H54 (cell line): ENCODE results near the gene DLD.
"Not testable (repeated sequence)": the region's sequence is repeated elsewhere in the genome, so short reads cannot be mapped to it uniquely, and the experiment has no call there.

Source experiments
- DNase-seq: peaks from one replicate; pipeline ENCODE4 v3.0.0; 2011; ENCODE audit warnings: low spot score, mixed read lengths; ENCODE audit not compliant: insufficient read length
- FAIRE-seq: peaks from 3 replicates; lab custom pipeline; 2011; peaks lifted over from hg19 to GRCh38; lab: Jason Lieb, UNC
- POLR2A ChIP-seq: IDR thresholded peaks from 2 replicates; pipeline ENCODE4 v1.6.1; 2011; ENCODE audit warnings: low read depth, mild to moderate bottlenecking, low read length

Gene DLD

DNA sequence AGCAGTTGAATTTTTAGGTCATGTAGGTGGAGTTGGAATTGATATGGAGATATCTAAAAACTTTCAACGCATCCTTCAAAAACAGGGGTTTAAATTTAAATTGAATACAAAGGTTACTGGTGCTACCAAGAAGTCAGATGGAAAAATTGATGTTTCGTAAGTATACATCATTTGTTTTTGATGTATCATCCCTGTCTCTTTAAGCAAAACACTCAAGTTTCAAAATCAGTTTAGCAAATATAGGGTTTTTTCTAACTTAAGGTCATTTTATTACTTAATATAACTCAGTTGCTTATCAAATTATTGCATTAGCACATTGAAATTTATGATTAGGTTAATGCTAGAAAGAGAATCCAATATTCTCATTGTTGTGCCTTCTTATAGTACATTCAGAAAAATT is 24.6 kb downstream of the DLD start:
- TF ChIP-seq POLR2A, result no peak
- DNase-seq (no peak), FAIRE-seq (no peak)

DNA sequence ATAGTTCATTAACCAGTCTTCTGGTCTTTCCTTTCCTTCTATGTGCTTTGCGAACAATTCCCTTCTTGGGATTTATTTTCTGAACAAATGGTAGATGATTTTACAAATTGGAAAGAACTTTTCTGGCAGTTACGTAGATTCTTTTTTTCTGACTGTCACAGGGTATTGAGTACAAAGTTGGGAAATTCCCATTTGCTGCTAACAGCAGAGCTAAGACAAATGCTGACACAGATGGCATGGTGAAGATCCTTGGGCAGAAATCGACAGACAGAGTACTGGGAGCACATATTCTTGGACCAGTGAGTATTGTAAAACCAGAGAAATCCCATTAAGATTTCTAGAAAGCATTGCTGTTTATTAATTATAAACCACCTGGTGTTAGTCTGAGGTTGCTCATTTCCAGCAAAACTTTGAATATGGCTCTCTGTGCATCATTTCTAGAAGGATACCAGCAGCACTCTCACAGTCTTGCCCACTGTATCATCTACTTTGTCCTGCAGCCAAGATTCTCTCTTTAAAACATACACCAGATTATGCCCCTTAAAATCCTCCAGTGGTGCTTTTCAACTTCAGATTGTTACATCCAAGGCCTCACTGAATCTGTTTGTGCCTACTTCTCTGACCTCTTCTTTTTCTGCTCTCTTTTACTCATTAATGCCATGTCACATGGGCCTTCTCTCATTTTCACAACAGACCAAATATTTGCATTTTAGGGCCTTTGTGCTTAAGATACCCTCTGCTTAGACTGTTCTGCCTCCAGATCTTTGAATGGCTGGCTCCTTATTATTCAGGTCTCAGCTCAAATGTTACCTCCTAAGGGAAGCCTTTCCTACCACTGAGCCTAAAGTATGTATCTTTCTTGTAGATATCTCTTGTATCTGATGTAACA is 27.0 kb downstream of the DLD start:
- FAIRE-seq, result no peak

GRCh38 chr7:107918948-107919347 is 28.0 kb downstream of the DLD start:
- no peak for DNase-seq
- no peak for TF ChIP-seq POLR2A
- no peak for FAIRE-seq

More for the DNA sequence above, 27.0 kb downstream of the DLD start:
- no peak for TF ChIP-seq POLR2A
- no peak for DNase-seq

GRCh38 chr7:107920048-107920772 is 29.2 kb downstream of the DLD start:
- FAIRE-seq (no peak), DNase-seq (no peak)
- no peak for TF ChIP-seq POLR2A

GRCh38 chr7:107921826-107922225 is 30.8 kb downstream of the DLD start:
- FAIRE-seq, DNase-seq: not testable (repeated sequence)

GRCh38 chr7:107922886-107923285 is 31.9 kb downstream of the DLD start:
- no peak for TF ChIP-seq POLR2A
- FAIRE-seq, result no peak
- DNase-seq, result no peak

DNA sequence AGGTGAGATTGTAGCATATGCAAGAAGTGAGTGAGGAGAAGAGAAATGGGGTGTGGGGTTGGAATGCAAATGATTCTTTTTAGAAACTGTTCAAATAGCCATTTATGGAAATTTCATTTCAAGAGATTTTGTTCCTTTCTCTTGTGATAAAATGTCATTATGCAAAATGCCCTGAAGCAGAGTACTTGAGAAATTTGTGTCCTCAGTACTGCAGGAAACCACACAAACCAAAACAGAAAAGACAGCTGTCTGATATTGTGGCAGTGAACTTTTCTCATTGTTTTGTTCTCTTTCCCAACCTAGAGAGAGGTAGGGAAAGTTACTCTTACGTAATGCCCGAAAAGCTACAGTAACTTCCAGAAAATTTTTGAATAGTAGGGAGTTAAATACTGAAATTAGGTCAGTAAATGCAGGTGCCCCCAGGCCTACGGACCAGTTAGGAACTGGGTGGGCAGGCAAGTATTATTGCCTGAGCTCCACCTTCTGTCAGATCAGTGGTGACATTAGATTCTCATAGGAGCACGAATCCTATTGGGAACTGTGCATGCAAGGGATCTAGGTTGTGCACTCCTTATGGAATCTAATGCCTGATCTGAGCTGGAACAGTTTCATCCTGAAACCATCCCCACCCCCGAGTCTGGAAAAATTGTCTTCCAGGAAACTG is 34.0 kb downstream of the DLD start:
- TF ChIP-seq POLR2A, result no peak
- DNase-seq, result no peak
- FAIRE-seq, result no peak

DNA sequence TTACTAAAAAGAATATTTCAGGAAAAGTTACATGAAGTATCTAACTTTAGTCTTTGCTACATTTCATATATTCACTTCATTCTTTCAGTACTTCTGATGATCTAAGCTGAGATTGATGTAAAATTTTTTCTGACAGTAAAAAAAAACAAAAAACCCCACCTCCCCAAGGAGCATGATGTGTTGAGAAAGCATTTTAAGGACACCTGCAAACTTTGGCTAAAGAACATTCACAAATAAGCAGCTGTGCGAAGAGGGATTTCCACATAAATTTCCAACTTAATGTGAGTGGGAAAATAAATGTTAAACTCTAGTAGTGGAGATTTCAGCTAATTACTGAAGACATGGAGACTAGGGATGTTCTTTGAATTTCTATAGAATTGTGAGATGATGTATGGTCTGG is 35.5 kb downstream of the DLD start:
- FAIRE-seq (no peak), DNase-seq (no peak)
- TF ChIP-seq POLR2A, result no peak

GRCh38 chr7:107931740-107932515 is 40.9 kb downstream of the DLD start:
- DNase-seq (no peak), FAIRE-seq (no peak)
- no peak for TF ChIP-seq POLR2A

DNA sequence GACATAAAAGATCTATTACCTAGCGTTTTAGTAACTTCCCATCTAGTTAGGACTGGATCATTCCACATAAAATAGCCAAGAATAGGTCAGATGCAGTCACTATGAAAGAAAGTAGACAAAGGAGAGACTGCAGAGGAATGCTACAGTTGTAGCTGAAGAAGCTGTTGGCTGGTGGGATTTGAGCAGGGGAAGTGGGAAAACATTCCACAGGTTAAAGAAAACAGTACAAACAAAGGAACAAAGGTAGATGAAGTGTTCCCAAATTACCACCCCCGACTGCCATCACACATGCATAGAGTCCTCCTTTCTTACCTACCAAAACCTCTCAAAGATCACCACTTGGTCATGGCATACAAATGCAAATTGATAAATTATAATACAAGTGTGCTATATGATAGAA is 41.8 kb downstream of the DLD start:
- DNase-seq (no peak), FAIRE-seq (no peak)
- TF ChIP-seq POLR2A, result no peak

GRCh38 chr7:107933386-107934013 is 42.5 kb downstream of the DLD start:
- FAIRE-seq (no peak), DNase-seq (no peak)

GRCh38 chr7:107934991-107935770 is 44.2 kb downstream of the DLD start:
- no peak for TF ChIP-seq POLR2A
- FAIRE-seq (no peak), DNase-seq (no peak)

More at GRCh38 chr7:107933386-107934013, 42.5 kb downstream of the DLD start:
- TF ChIP-seq POLR2A, result no peak
